ENCODE data around the gene MTFR1L.

The MTFR1L gene

GRCh38 chr1:25790472-25790871 lies 29.3 kb upstream of the MTFR1L start:
- no peak for DNase-seq (ENCODE audit: extremely low spot score)
- CTCF ChIA-PET = interaction anchor here (1.3 to 1.8 kb wide), 2 partner anchors 13 to 41 kb away, joined by 3 to 4 read pairs; no protein-coding TSS in a partner anchor
- TF ChIP-seq CTCF (IDR thresholded peaks at IDR 0.05; ENCODE audit: control extremely low read depth, extremely low read depth, low read depth, missing control alignments) = no peak
- POLR2A ChIA-PET = no interaction called here

DNA sequence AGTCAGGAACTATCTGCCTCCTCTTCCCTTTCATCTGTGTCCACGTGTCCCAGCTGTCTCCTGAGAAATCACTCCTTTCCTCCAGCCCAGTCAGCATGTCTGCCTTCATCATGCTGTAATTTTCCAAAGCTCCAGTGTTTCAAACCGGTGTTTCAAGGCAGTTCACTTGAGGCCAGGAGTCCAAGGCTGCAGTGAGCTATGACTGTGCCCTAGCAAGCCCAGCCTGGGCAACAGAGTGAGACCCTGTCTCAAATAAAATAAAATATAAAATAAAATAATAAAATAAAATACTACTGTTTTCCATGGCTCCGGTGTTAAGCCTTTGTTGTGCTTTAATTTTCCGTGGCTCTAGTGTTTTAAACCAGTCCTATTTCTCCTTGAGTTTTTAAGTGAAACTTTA lies 27.6 kb upstream of the MTFR1L start:
- POLR2A ChIA-PET = interaction anchor here (0.6 to 0.7 kb wide), 2 partner anchors 15 to 129 kb away, joined by 5 to 6 read pairs; no protein-coding TSS in a partner anchor
- CTCF ChIA-PET = interaction anchor here (1.8 kb wide), 1 partner anchor 39 kb away, joined by 4 read pairs; no protein-coding TSS in a partner anchor
- TF ChIP-seq CTCF (IDR thresholded peaks at IDR 0.05; ENCODE audit: control extremely low read depth, extremely low read depth, low read depth, missing control alignments) = no peak
- no peak for DNase-seq (ENCODE audit: extremely low spot score)

GRCh38 chr1:25793585-25794170 lies 26.1 kb upstream of the MTFR1L start:
- no peak for TF ChIP-seq CTCF (IDR thresholded peaks at IDR 0.05; ENCODE audit: control extremely low read depth, extremely low read depth, low read depth, missing control alignments)
- ChIA-PET POLR2A (no interaction called here), CTCF (interaction anchor here (0.9 to 1.2 kb wide), 2 partner anchors 13 to 17 kb away, joined by 3 read pairs; no protein-coding TSS in a partner anchor)
- DNase-seq (ENCODE audit: extremely low spot score) = no peak

- DNase-seq (ENCODE audit: extremely low spot score) = no peak
- POLR2A ChIA-PET = no interaction called here
- CTCF ChIA-PET = interaction anchor here (1.2 kb wide), 2 partner anchors 16 to 17 kb away, joined by 3 read pairs; no protein-coding TSS in a partner anchor
These were observed 25.4 kb upstream of the MTFR1L start for GRCh38 chr1:25794325-25794724.

DNA sequence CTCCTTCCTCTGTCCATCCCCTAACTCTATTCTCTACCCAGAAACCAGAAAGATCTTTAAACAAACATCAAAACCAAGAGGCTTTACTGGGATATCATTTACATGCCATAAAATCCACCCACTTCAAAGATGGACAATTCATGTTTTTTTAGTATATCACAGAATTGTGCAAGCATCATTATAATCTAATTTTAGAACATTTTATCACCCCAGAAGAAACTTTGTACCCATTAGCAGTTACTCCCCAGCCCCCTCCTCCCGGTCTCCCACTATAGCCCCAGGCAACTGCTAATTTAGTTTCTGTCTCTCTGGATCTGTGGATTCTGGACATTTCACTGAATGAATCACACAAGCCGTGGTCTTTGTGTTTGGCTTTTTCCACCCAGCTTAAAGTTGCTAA lies 24.5 kb upstream of the MTFR1L start:
- DNase-seq (ENCODE audit: extremely low spot score) = no peak
- CTCF ChIA-PET = interaction anchor here (1.2 to 2.7 kb wide), 6 partner anchors 9 to 186 kb away, joined by 3 to 13 read pairs (median 4); no protein-coding TSS in a partner anchor
- no peak for TF ChIP-seq CTCF (IDR thresholded peaks at IDR 0.05; ENCODE audit: control extremely low read depth, extremely low read depth, low read depth, missing control alignments)
- POLR2A ChIA-PET = no interaction called here

More at GRCh38 chr1:25794325-25794724, 25.4 kb upstream of the MTFR1L start:
- TF ChIP-seq CTCF (IDR thresholded peaks at IDR 0.05; ENCODE audit: control extremely low read depth, extremely low read depth, low read depth, missing control alignments) = no peak

- ChIA-PET CTCF (interaction anchor here (0.9 to 2.7 kb wide), 9 partner anchors 9 to 187 kb away, joined by 3 to 13 read pairs (median 3); no protein-coding TSS in a partner anchor), POLR2A (no interaction called here)
These were observed 23.6 kb upstream of the MTFR1L start for GRCh38 chr1:25795946-25796810.

More at GRCh38 chr1:25795946-25796810, 23.6 kb upstream of the MTFR1L start:
- TF ChIP-seq CTCF (IDR thresholded peaks at IDR 0.05; ENCODE audit: control extremely low read depth, extremely low read depth, low read depth, missing control alignments) = no peak
- DNase-seq (ENCODE audit: extremely low spot score) = no peak
